ENCODE measurements around the gene ABHD17A. TPM values are rescaled to one million over a fixed set of nuclear protein-coding genes. Genes with fewer than 3 reads are reported as not detected.
A peak's percentile ranks its signal among the peaks of the same experiment; 100 is the strongest.

The ABHD17A gene
- total RNA-seq, 2 experiments from 2014 or later, result 79.3 to 79.9 TPM

- Mint-ChIP-seq H3K36me3 (ENCODE audit: low read depth) (peaks cover 2% of the 10 kb centered on the region), H3K9me3 (no peaks in the 10 kb centered on the region), H3K27me3 (ENCODE audit: low read depth) (no peaks in the 10 kb centered on the region), H3K27ac (peak overlapping the region; percentile 91), H3K4me1 (ENCODE audit: low read depth) (peaks cover 60% of the 10 kb centered on the region), H3K4me3 (peak overlapping the region; percentile 52)
- CTCF ChIA-PET, result interaction anchor here (0.7 to 1.6 kb wide), 3 partner anchors 11 to 26 kb away, joined by 3 to 7 read pairs (median 3); no protein-coding TSS in a partner anchor
- intact Hi-C loops (cut with micrococcal nuclease), result loop anchor here (2.0 kb wide), 1 partner anchor 51 kb away; the partner anchor contains the start of genes ADAT3 and SCAMP4
- DNase-seq, result peak; percentile 89
Observed at GRCh38 chr19:1853295-1854038, 31.8 kb downstream of the ABHD17A start.

GRCh38 chr19:1852581-1853128 lies 32.6 kb downstream of the ABHD17A start:
- Mint-ChIP-seq H3K27ac (peak overlapping the region; percentile 56), H3K4me3 (no peak overlapping the region), H3K27me3 (ENCODE audit: low read depth) (no peaks in the 10 kb centered on the region), H3K4me1 (ENCODE audit: low read depth) (peaks cover 55% of the 10 kb centered on the region), H3K9me3 (no peaks in the 10 kb centered on the region), H3K36me3 (ENCODE audit: low read depth) (peaks cover 2% of the 10 kb centered on the region)
- intact Hi-C loops (cut with micrococcal nuclease), result no loop called here
- CTCF ChIA-PET, result interaction anchor here (0.7 to 1.6 kb wide), 3 partner anchors 10 to 25 kb away, joined by 3 to 7 read pairs (median 3); no protein-coding TSS in a partner anchor
- DNase-seq, result no peak

- Mint-ChIP-seq H3K9me3 (no peaks in the 10 kb centered on the region), H3K27me3 (ENCODE audit: low read depth) (no peaks in the 10 kb centered on the region), H3K4me3 (no peak overlapping the region), H3K27ac (peak overlapping the region; percentile 56), H3K36me3 (ENCODE audit: low read depth) (peaks cover 4% of the 10 kb centered on the region), H3K4me1 (ENCODE audit: low read depth) (peaks cover 59% of the 10 kb centered on the region)
- intact Hi-C loops (cut with micrococcal nuclease), result no loop called here
- CTCF ChIA-PET, result interaction anchor here (1.0 kb wide), 1 partner anchor 10 kb away, joined by 3 read pairs; no protein-coding TSS in a partner anchor
- DNase-seq, result peak; percentile 66
Observed at GRCh38 chr19:1851654-1852580, 33.4 kb downstream of the ABHD17A start.

GRCh38 chr19:1850809-1851653 lies 34.3 kb downstream of the ABHD17A start:
- Mint-ChIP-seq H3K27ac (peak overlapping the region; percentile 69), H3K36me3 (ENCODE audit: low read depth) (peaks cover 4% of the 10 kb centered on the region), H3K4me1 (ENCODE audit: low read depth) (peaks cover 64% of the 10 kb centered on the region), H3K4me3 (no peak overlapping the region), H3K9me3 (no peaks in the 10 kb centered on the region), H3K27me3 (ENCODE audit: low read depth) (no peaks in the 10 kb centered on the region)
- no peak for DNase-seq
- CTCF ChIA-PET, result no interaction called here
- intact Hi-C loops (cut with micrococcal nuclease), result no loop called here

- CTCF ChIA-PET, result interaction anchor here (1.3 to 2.2 kb wide), 3 partner anchors 8 to 24 kb away, joined by 3 to 15 read pairs (median 10); no protein-coding TSS in a partner anchor
- Mint-ChIP-seq H3K4me1 (ENCODE audit: low read depth) (peaks cover 62% of the 10 kb centered on the region), H3K27ac (peak overlapping the region; percentile 28), H3K27me3 (ENCODE audit: low read depth) (no peaks in the 10 kb centered on the region), H3K9me3 (no peaks in the 10 kb centered on the region), H3K36me3 (ENCODE audit: low read depth) (peaks cover 7% of the 10 kb centered on the region), H3K4me3 (no peak overlapping the region)
- intact Hi-C loops (cut with micrococcal nuclease), result no loop called here
- no peak for DNase-seq
Observed at GRCh38 chr19:1849886-1850398, 35.4 kb downstream of the ABHD17A start.

- peaks cover 62% of the 10 kb centered on the region for H3K4me1 Mint-ChIP-seq (ENCODE audit: low read depth)
- intact Hi-C loops (cut with micrococcal nuclease), result no loop called here
Observed at GRCh38 chr19:1849132-1849474, 36.2 kb downstream of the ABHD17A start.

GRCh38 chr19:1848399-1849131 lies 36.7 kb downstream of the ABHD17A start, which contains the start of gene REXO1:
Gene REXO1, minus strand, starts transcription at chr19:1848483. Its CDS starts 125 bp downstream, at chr19:1848358.
- Mint-ChIP-seq H3K4me3 (peak within 1 kb of the TSS; percentile 86), H3K4me1 (ENCODE audit: low read depth) (peaks cover 66% of the 10 kb centered on the region), H3K9me3 (no peaks in the 10 kb centered on the region), H3K27ac (peak within 1 kb of the TSS; percentile 89), H3K27me3 (ENCODE audit: low read depth) (no peaks in the 10 kb centered on the region), H3K36me3 (ENCODE audit: low read depth) (peaks cover 7% of the 10 kb centered on the region)
- peak; percentile 99 for DNase-seq
- CTCF ChIA-PET, result interaction anchor here (0.6 to 2.2 kb wide), 4 partner anchors 9 to 76 kb away, joined by 3 to 15 read pairs (median 7); no protein-coding TSS in a partner anchor
- intact Hi-C loops (cut with micrococcal nuclease), result loop anchor here (1.0 kb wide), 1 partner anchor 36 kb away; the partner anchor contains the start of gene ATP8B3

More at GRCh38 chr19:1849132-1849474, 36.2 kb downstream of the ABHD17A start:
- Mint-ChIP-seq H3K9me3 (no peaks in the 10 kb centered on the region), H3K27me3 (ENCODE audit: low read depth) (no peaks in the 10 kb centered on the region), H3K4me3 (peak overlapping the region; percentile 64), H3K36me3 (ENCODE audit: low read depth) (peaks cover 7% of the 10 kb centered on the region), H3K27ac (peak overlapping the region; percentile 84)
- DNase-seq, result no peak
- CTCF ChIA-PET, result interaction anchor here (0.7 to 2.2 kb wide), 4 partner anchors 9 to 23 kb away, joined by 3 to 15 read pairs (median 6); no protein-coding TSS in a partner anchor

- CTCF ChIA-PET, result interaction anchor here (0.9 to 2.2 kb wide), 2 partner anchors 10 to 20 kb away, joined by 3 to 14 read pairs; no protein-coding TSS in a partner anchor
- peak; percentile 22 for DNase-seq
- Mint-ChIP-seq H3K27ac (peak overlapping the region; percentile 89), H3K36me3 (ENCODE audit: low read depth) (peaks cover 5% of the 10 kb centered on the region), H3K27me3 (ENCODE audit: low read depth) (no peaks in the 10 kb centered on the region), H3K4me3 (peak overlapping the region; percentile 86), H3K9me3 (no peaks in the 10 kb centered on the region), H3K4me1 (ENCODE audit: low read depth) (peaks cover 61% of the 10 kb centered on the region)
- intact Hi-C loops (cut with micrococcal nuclease), result loop anchor here (1.0 kb wide), 1 partner anchor 36 kb away; the partner anchor contains the start of gene ATP8B3
Observed at GRCh38 chr19:1847684-1848398, 37.5 kb downstream of the ABHD17A start.

- Mint-ChIP-seq H3K27me3 (ENCODE audit: low read depth) (no peaks in the 10 kb centered on the region), H3K4me1 (ENCODE audit: low read depth) (peaks cover 60% of the 10 kb centered on the region), H3K4me3 (peak overlapping the region; percentile 86), H3K27ac (peak overlapping the region; percentile 89), H3K36me3 (ENCODE audit: low read depth) (peaks cover 5% of the 10 kb centered on the region), H3K9me3 (no peaks in the 10 kb centered on the region)
- CTCF ChIA-PET, result interaction anchor here (0.9 to 2.2 kb wide), 2 partner anchors 9 to 19 kb away, joined by 3 to 14 read pairs; no protein-coding TSS in a partner anchor
- DNase-seq, result no peak
- intact Hi-C loops (cut with micrococcal nuclease), result no loop called here
Observed at GRCh38 chr19:1847348-1847683, 38.0 kb downstream of the ABHD17A start.
